Ovary (tissue), 9 donors: ENCODE results near the gene PODXL. TPM values are rescaled to one million over a fixed set of nuclear protein-coding genes. Genes with fewer than 3 reads are reported as not detected.

ENCODE experiments used
- DNase-seq, 5 donors: peaks; one replicate each; pipeline ENCODE4 v3.0.0-alpha.2; 2019 to 2020
- H3K27ac ChIP-seq, 2 donors: fragments of 200-600 bp; one replicate each; pipeline versions ENCODE4 v1.5.1 to v1.8.0; 2019 to 2022
- H3K27me3 ChIP-seq: fragments of 200-600 bp; one replicate; pipeline ENCODE4 v1.8.0; 2022
- H3K36me3 ChIP-seq: fragments of 200-600 bp; sonication (generic); one replicate; pipeline ENCODE4 v1.5.1; 2019
- H3K4me1 ChIP-seq: one replicate; pipeline ENCODE4 v1.8.1; 2013; ENCODE audit warnings: mild to moderate bottlenecking, moderate library complexity; ENCODE audit not compliant: insufficient read depth
- H3K4me3 ChIP-seq: fragments of 200-600 bp; sonication (generic); one replicate; pipeline ENCODE4 v1.5.1; 2017
- H3K9me3 ChIP-seq, 2 donors: fragments of 200-600 bp in 1 of 2; sonication (generic) in 1 of 2; one replicate each; pipeline versions ENCODE4 v1.5.1 to v1.8.1; 2013 to 2019; ENCODE audit warnings: mild to moderate bottlenecking in 1 of 2, moderate library complexity in 1 of 2
- EP300 ChIP-seq: sonication (generic); formaldehyde crosslinking; IDR thresholded peaks from one replicate; pipeline ENCODE4 v1.6.1; 2017; ENCODE audit warnings: antibody characterized with exemption
- POLR2A ChIP-seq: fragments of 450-650 bp; IDR thresholded peaks from one replicate; pipeline ENCODE4 v1.6.1; 2017; ENCODE audit warnings: antibody characterized with exemption, mild to moderate bottlenecking, moderate library complexity
- WGBS, 3 donors: extraction: QIAGEN DNeasy Blood & Tissue Kit in 1 of 3; methylation state at CpG; one replicate each; pipeline versions ENCODE4 v1.1.5 to v1.1.7; 2013 to 2017; 5-methylcytosine and 5-hydroxymethylcytosine counted together
- intact Hi-C, 4 donors: fragments of 100-400 bp; cut with DNase I; formaldehyde crosslinking; loops; one replicate each; pipeline versions ENCODE4 v1.11.0 to v1.15.1; 2022 to 2023
- polyA plus RNA-seq, 2 donors: library from polyadenylated mRNA; stranded (reverse); fragments of 200-250 nt in 1 of 2; fragments of 350-450 nt in 1 of 2; fragmentation: Illumina TruSeq in 1 of 2; extraction: RNeasy Lipid Tissue Mini Kit (QIAGEN cat#74804) in 1 of 2; gene quantifications; one replicate each; pipeline ENCODE4 v1.2.3, GENCODE V29; 2013 to 2014
- total RNA-seq, 7 donors: library from RNA; depleted of rRNA in 2 of 7; stranded (reverse); fragments of >200 nt in 2 of 7; fragmentation: NEBNext Ultra II Directional in 3 of 7; extraction: Animal tissue kit (Norgen Biotek cat#: 25700) in 3 of 7; gene quantifications; one replicate each; pipeline versions ENCODE4 v1.1.0 to v1.2.4, GENCODE V29; 2016 to 2023
- TF ChIP-seq, protein P1 (sequence below), 3 donors: fragments of 450-650 bp in 2 of 3; fragments of 200-600 bp in 1 of 3; IDR thresholded peaks; one replicate each; pipeline versions ENCODE4 v1.5.1 to v1.8.0; 2016 to 2022; ENCODE audit warnings: antibody characterized with exemption in 3 of 3, mild to moderate bottlenecking in 1 of 3
- donor health status: DM: no; HTN: no; CAD: no; lungs with moderate emphysema.
- donor health status: DM: no; HTN: no; CAD: no.
- donor health status: Bipolar disorder and iron deficiency.
- donor health status: DM: yes; HTN: yes; CAD: no.
- donor health status: DM: no; HTN: no; CAD: no.
- donor health status: DM: yes; HTN: yes; CAD: no.

Gene PODXL
- total and polyA plus RNA-seq, 9 donors: 13.2 to 85.1 (median 34.8) TPM

GRCh38 chr7:131546583-131547141 lies 9.8 kb downstream of the PODXL start:
- Histone ChIP-seq H3K9me3 (no peaks in the 10 kb centered on the region), H3K27me3 (no peaks in the 10 kb centered on the region), H3K4me1 (peaks cover 3% of the 10 kb centered on the region), H3K27ac (no peak overlapping the region), H3K4me3 (no peak overlapping the region), H3K36me3 (no peaks in the 10 kb centered on the region)
- intact Hi-C loops: loop anchor here in 1 of 4 donors (5.0 kb wide), 1 partner anchor 106 kb away; no protein-coding TSS in a partner anchor
- peak in 1 of 5 donors; percentile 44 for DNase-seq
- TF ChIP-seq POLR2A (no peak), EP300 (no peak)
- TF ChIP-seq, protein P1, sequence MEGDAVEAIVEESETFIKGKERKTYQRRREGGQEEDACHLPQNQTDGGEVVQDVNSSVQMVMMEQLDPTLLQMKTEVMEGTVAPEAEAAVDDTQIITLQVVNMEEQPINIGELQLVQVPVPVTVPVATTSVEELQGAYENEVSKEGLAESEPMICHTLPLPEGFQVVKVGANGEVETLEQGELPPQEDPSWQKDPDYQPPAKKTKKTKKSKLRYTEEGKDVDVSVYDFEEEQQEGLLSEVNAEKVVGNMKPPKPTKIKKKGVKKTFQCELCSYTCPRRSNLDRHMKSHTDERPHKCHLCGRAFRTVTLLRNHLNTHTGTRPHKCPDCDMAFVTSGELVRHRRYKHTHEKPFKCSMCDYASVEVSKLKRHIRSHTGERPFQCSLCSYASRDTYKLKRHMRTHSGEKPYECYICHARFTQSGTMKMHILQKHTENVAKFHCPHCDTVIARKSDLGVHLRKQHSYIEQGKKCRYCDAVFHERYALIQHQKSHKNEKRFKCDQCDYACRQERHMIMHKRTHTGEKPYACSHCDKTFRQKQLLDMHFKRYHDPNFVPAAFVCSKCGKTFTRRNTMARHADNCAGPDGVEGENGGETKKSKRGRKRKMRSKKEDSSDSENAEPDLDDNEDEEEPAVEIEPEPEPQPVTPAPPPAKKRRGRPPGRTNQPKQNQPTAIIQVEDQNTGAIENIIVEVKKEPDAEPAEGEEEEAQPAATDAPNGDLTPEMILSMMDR (IDR thresholded peaks at IDR 0.05): no peak
- WGBS, 3 donors: 81 to 85% (median 83%) methylated on average over 12 of the region's 12 CpGs

DNA sequence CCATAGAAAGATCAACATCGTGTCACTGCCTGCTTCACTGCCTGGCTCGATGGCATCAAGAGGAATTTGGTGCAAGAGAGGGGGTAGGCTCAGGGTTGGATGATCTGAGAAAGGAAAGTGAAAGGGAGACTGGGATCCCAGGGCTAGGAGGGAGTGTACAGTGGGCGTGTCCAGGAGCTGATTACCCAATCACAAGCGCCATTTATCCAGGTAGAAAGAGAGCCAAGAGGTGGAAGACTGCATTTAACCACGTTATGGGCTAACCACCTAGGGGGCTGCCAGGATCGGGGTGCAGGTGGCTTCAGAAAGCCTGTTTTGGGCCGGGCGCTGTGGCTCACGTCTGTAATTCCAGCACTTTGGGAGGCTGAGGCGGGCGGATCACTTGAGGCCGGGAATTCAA lies 10.3 kb downstream of the PODXL start:
- H3K9me3 ChIP-seq: no peaks in the 10 kb centered on the region
- no peak overlapping the region for H3K27ac ChIP-seq
- H3K27me3 ChIP-seq: no peaks in the 10 kb centered on the region
- H3K4me3 ChIP-seq: no peak overlapping the region
- no peaks in the 10 kb centered on the region for H3K36me3 ChIP-seq
- TF ChIP-seq, protein P1 (IDR thresholded peaks at IDR 0.05): no peak
- no peak for TF ChIP-seq EP300
- no peak for TF ChIP-seq POLR2A
- peaks cover 4% of the 10 kb centered on the region for H3K4me1 ChIP-seq
- intact Hi-C loops: loop anchor here in 1 of 4 donors (5.0 kb wide), 1 partner anchor 106 kb away; no protein-coding TSS in a partner anchor
- WGBS, 3 donors: 80 to 84% (median 82%) methylated on average over 12 of the region's 12 CpGs
- peak in 1 of 5 donors; percentile 36 for DNase-seq

DNA sequence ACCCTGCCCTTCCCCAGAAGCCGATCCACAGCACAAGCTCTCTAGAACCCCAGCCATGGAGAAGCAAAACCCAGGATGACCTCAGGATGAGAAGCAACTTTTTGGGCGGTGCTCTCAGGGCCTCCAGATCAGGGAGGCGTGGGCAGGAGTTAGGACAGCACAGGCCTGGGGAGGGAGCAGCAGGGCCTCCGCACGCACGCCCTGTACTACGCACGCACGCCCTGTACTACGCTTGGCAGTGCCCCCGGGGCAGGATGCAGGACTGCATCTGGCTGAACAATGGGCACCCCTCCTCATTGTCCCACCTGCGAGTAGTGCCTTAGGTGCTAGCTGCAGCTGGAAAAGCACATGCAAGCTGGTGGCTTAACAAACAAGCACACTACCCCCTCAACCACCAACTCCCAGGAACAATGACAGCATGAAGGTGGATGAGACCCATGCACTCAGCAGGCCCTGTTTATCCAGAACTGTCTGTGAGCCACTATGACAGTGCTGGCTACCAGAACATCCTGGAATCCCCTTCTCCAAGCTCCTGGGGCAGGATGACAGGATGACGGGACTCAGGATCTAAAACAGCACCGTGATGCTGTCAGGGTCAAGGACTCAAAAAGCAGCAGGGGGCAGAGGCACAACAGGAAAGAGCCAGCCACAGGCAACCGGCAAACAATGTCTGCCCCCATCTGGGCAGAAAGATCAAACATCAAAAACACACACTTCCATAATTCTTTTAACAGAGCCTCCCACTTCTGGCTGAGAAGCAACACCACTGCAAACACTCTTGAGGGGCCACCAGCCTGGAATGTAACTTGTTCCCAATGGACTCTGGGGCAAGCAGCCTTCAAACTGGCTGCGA lies 11.8 kb downstream of the PODXL start:
- peaks cover 12% of the 10 kb centered on the region for H3K4me1 ChIP-seq
- H3K4me3 ChIP-seq: no peak overlapping the region
- no peaks in the 10 kb centered on the region for H3K27me3 ChIP-seq
- H3K9me3 ChIP-seq: no peaks in the 10 kb centered on the region
- 63 to 74% (median 70%) methylated on average over 14 to 16 of the region's 16 CpGs for WGBS, 3 donors
- intact Hi-C loops: loop anchor here in 1 of 4 donors (5.0 kb wide), 1 partner anchor 108 kb away; no protein-coding TSS in a partner anchor
- no peaks in the 10 kb centered on the region for H3K36me3 ChIP-seq
- no peak overlapping the region for H3K27ac ChIP-seq
- TF ChIP-seq POLR2A (no peak), EP300 (no peak)
- TF ChIP-seq, protein P1 (IDR thresholded peaks at IDR 0.05): no peak
- DNase-seq: peak in 2 of 5 donors; percentile 43 to 47

- intact Hi-C loops: no loop called here
- Histone ChIP-seq H3K27ac (no peak overlapping the region), H3K27me3 (no peaks in the 10 kb centered on the region), H3K36me3 (no peaks in the 10 kb centered on the region), H3K9me3 (no peaks in the 10 kb centered on the region), H3K4me3 (no peak overlapping the region), H3K4me1 (peaks cover 12% of the 10 kb centered on the region)
- no peak for DNase-seq
- TF ChIP-seq POLR2A: no peak
- TF ChIP-seq, protein P1 (IDR thresholded peaks at IDR 0.05): no peak
- no peak for TF ChIP-seq EP300
- 88 to 96% (median 95%) methylated on average over 3 of the region's 3 CpGs for WGBS, 3 donors
Measured at GRCh38 chr7:131544021-131544420, 12.4 kb downstream of the PODXL start.
